ENCODE measurements around the gene IQCH. TPM values are rescaled to one million over a fixed set of nuclear protein-coding genes. Genes with fewer than 3 reads are reported as not detected.

IQCH gene
- total RNA-seq, 1 experiment from 2014 or later, result 2.1 TPM

DNA sequence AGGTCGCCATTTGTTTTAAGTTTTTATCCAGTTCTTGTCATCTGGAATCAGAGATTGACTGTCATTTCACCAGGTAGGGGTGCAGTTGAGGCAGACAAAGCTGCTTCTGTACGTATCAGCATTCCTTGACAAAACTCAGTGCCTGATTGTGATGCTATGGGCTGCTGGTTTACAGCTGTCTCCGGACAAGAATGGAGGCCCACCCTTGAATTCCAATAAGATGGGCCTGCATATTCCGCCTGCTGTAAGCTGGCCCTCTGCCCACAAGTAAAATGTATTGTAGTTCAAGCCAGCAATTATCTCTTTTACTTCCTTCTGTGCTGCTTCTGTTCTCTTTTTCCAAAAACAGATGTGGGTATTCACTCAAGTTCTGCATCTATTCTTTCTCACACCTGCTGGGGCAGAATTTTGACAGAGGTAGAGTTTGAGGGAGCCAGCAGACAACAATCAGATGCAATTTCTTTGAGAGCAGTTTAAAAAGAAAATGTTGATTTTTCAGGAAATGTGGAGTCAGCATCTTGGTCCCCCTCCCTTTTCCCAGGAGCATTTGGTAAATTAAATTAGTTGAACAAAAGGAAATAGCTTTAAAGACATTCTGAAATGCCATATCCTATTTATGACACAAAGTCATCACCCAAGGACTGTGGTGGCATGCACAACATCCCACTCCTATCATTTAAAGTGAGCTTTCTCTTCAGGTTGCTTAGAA, 53.5 kb downstream of the IQCH start:
- no peaks in the 10 kb centered on the region for H3K36me3 ChIP-seq (ENCODE audit: low read depth, low read length)
- CTCF ChIA-PET, result no interaction called here
- H3K27ac ChIP-seq (ENCODE audit: low read length), result no peak overlapping the region
- no peaks in the 10 kb centered on the region for H3K4me1 ChIP-seq (ENCODE audit: insufficient read depth, low read length)
- DNase-seq (no peak), ATAC-seq (no peak)
- no peak overlapping the region for H3K4me3 ChIP-seq (ENCODE audit: low read length)
- no peak overlapping the region for H2AFZ ChIP-seq (ENCODE audit: low read length)
- H3K79me2 ChIP-seq (ENCODE audit: low read length), result no peaks in the 10 kb centered on the region
- H3K4me2 ChIP-seq (ENCODE audit: low read length), result no peak overlapping the region
- H3K9ac ChIP-seq (ENCODE audit: low read length), result no peak overlapping the region
- no peaks in the 10 kb centered on the region for H3K9me2 ChIP-seq (replicated peaks; ENCODE audit: low read length)
- no peaks in the 10 kb centered on the region for H3F3A ChIP-seq (ENCODE audit: low read length, unreplicated experiment)
- no peaks in the 10 kb centered on the region for H4K20me1 ChIP-seq (ENCODE audit: low read length)
- no TSS peak for BruUV-seq (replicated peaks)
- POLR2A ChIA-PET (ENCODE audit: unreplicated experiment), result no interaction called here
- TF ChIP-seq EZH2 (IDR thresholded peaks at IDR 0.05; ENCODE audit: low read length, unreplicated experiment) (no peak), EZH2phosphoT487 (IDR thresholded peaks at IDR 0.05; ENCODE audit: borderline replicate concordance, low read length) (no peak), CTCF (conservative IDR thresholded peaks at IDR 0.05; ENCODE audit: low read depth, low read length) (no peak)
- intact Hi-C loops (cut with micrococcal nuclease), result no loop called here
- no peaks in the 10 kb centered on the region for H3K9me3 ChIP-seq (ENCODE audit: low read length)
- no peaks in the 10 kb centered on the region for H3K27me3 ChIP-seq (ENCODE audit: low read length)

DNA sequence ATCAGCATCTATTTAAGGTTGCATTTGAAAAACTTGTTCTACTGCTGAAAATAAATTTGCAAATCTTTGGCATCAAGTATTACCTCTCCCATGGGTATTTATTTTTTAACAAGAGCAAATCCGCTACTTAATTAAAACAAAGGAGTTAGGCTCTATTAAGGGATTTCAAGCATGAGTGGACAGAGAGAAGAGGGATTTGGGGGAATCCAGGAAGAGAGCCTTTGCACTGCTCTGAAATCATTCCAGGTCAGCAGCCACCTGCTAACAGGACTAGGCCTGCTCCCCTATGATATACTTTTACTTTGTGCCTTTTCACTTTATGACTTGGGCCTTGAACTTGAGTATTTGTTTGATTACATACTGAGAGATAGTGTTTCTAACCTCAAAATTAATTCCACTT, 57.1 kb downstream of the IQCH start:
- POLR2A ChIA-PET (ENCODE audit: unreplicated experiment), result no interaction called here

More for the DNA sequence above, 57.1 kb downstream of the IQCH start:
- no peak overlapping the region for H3K9ac ChIP-seq (ENCODE audit: low read length)
- no TSS peak for BruUV-seq (replicated peaks)
- no peaks in the 10 kb centered on the region for H4K20me1 ChIP-seq (ENCODE audit: low read length)
- H3K79me2 ChIP-seq (ENCODE audit: low read length), result no peaks in the 10 kb centered on the region
- no peaks in the 10 kb centered on the region for H3K9me2 ChIP-seq (replicated peaks; ENCODE audit: low read length)
- no peak overlapping the region for H2AFZ ChIP-seq (ENCODE audit: low read length)
- no peak overlapping the region for H3K27ac ChIP-seq (ENCODE audit: low read length)
- H3K4me1 ChIP-seq (ENCODE audit: insufficient read depth, low read length), result no peaks in the 10 kb centered on the region
- no peak for ATAC-seq
- H3K36me3 ChIP-seq (ENCODE audit: low read depth, low read length), result no peaks in the 10 kb centered on the region
- DNase-seq, result no peak
- TF ChIP-seq CTCF (conservative IDR thresholded peaks at IDR 0.05; ENCODE audit: low read depth, low read length) (no peak), EZH2phosphoT487 (IDR thresholded peaks at IDR 0.05; ENCODE audit: borderline replicate concordance, low read length) (no peak), EZH2 (IDR thresholded peaks at IDR 0.05; ENCODE audit: low read length, unreplicated experiment) (no peak)
- no peaks in the 10 kb centered on the region for H3K9me3 ChIP-seq (ENCODE audit: low read length)
- H3K4me2 ChIP-seq (ENCODE audit: low read length), result no peak overlapping the region
- H3F3A ChIP-seq (ENCODE audit: low read length, unreplicated experiment), result no peaks in the 10 kb centered on the region
- CTCF ChIA-PET, result no interaction called here
- H3K27me3 ChIP-seq (ENCODE audit: low read length), result no peaks in the 10 kb centered on the region
- intact Hi-C loops (cut with micrococcal nuclease), result no loop called here
- no peak overlapping the region for H3K4me3 ChIP-seq (ENCODE audit: low read length)

All from PC-3 (cell line).